Choroid plexus epithelial cell (primary cell): ENCODE measurements around the gene PLK5.

Source experiments
- DNase-seq: peaks from one replicate; pipeline ENCODE4 v3.0.0-alpha.2; 2010; ENCODE audit warnings: low read depth
- H3K4me3 ChIP-seq: 2 replicates; pipeline ENCODE4 v1.5.1; 2011; ENCODE audit warnings: low read depth, mild to moderate bottlenecking, control low read depth, low read length, moderate library complexity
- TF ChIP-seq, protein P1 (sequence below): conservative IDR thresholded peaks from 2 replicates; pipeline ENCODE4 v1.5.1; 2011; ENCODE audit warnings: low read depth, mild to moderate bottlenecking, control low read depth, inconsistent platforms, low read length, moderate library complexity

The PLK5 gene

DNA sequence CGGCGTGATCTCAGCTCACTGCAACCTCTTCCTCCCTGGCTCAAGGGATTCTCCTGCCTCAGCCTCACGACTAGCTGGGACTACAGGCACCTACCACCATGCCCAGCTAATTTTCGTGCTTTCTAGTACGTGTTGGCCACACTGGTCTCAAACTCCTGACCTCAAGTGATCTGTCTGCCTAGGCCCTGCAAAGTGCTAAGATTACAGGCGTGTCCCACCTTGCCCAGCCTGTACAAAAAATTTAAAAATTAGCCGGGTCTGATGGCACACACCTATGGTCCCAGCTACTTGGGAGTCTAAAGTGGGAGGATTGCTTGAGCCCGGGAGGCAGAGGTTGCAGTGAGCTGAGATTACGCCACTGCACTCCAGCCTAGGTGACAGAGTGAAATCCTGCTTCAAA, 48.9 kb downstream of the PLK5 start:
- H3K4me3 ChIP-seq = no peak overlapping the region
- no peak for DNase-seq
- TF ChIP-seq, protein P1, sequence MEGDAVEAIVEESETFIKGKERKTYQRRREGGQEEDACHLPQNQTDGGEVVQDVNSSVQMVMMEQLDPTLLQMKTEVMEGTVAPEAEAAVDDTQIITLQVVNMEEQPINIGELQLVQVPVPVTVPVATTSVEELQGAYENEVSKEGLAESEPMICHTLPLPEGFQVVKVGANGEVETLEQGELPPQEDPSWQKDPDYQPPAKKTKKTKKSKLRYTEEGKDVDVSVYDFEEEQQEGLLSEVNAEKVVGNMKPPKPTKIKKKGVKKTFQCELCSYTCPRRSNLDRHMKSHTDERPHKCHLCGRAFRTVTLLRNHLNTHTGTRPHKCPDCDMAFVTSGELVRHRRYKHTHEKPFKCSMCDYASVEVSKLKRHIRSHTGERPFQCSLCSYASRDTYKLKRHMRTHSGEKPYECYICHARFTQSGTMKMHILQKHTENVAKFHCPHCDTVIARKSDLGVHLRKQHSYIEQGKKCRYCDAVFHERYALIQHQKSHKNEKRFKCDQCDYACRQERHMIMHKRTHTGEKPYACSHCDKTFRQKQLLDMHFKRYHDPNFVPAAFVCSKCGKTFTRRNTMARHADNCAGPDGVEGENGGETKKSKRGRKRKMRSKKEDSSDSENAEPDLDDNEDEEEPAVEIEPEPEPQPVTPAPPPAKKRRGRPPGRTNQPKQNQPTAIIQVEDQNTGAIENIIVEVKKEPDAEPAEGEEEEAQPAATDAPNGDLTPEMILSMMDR = no peak

GRCh38 chr19:1574354-1575136, 50.7 kb downstream of the PLK5 start:
- no peak for DNase-seq
- TF ChIP-seq, protein P1 = no peak
- H3K4me3 ChIP-seq = no peak overlapping the region

GRCh38 chr19:1575323-1576241, 51.7 kb downstream of the PLK5 start:
- TF ChIP-seq, protein P1 = no peak
- no peak overlapping the region for H3K4me3 ChIP-seq
- no peak for DNase-seq

DNA sequence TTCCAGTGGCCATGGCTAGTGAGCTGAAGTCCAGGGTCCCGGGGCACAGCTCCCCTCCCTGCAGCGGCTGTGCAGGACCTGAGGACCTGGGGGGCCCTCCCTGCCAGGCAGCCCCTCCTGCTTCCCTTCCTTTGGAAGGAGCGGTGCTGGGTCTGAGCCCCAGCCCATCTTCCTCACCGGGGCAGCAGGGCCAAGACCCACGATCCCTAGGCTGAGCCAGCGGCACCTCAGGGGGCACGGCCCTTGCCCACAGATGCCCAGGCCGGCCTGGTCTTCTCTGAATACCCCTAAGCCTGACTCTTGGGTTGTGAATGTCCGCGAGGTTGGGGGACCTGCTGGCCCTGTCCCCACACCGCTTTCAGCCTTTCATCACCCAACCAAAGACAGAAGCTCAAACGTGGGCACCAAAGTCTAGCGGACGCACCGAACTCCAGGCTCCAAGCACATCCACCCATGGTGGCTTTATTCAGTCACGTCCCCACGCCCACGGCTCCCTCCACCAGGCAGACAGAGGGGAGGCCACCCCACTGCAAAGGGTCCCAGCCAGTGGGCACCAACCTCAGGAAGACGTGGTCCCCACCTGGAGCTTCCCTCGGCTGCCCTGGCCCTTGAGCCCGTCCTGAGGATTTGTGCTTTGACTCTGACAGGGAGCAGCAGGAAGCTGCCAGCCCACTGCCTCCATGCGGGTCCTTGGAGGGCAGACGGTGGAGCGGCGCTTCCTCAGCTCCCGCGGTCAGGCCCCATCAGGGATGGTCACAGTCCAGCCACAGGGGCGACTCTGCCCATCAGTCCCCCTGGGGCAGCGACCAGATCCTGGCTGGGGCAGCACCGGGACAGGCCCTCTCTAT, 52.6 kb downstream of the PLK5 start:
- TF ChIP-seq, protein P1 = no peak
- no peak overlapping the region for H3K4me3 ChIP-seq

DNA sequence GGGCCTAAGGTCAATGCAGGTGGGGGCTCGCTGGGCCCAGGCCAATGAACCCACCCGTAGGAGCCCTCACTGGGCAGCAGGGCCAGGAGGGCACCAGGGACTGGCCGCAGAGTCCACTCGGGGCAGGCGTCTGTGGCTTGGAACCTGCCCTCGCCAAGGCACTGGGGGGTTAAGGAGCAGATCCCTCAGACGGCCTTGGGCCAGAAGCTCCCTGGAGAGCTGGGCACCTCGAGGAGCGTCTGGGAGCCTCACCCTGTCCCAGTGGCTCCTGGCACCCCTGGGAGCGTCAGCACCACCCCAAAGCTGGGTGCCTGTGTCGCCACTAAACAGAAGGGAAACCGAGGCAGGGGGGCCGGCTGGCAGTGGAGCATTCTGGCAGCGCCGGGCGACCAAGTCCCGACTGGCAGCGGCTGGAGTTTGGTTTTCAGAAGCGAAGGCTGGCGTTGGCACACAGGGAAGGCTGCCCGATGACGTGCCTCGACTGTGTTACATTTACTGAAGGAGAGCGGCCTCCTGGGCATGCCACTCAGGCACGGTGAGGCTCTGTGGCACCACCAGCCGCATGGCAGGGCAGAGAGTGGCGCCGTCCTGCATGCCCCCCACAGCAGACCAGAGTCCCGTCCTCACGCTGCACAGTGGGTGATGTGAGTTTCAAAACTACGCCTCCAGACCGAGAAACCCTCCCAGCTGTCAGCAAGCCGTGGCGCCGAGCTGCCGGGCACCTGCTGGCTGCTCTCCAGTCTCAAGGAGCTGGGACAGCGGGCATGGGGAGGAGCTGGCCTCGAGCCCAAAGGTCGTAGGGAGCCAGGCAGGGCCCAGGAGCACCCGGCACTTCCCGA, 53.4 kb downstream of the PLK5 start:
- DNase-seq = no peak
- TF ChIP-seq, protein P1 = no peak
- H3K4me3 ChIP-seq = no peak overlapping the region

More for the DNA sequence above, 52.6 kb downstream of the PLK5 start:
- no peak for DNase-seq
